ENCODE measurements around the gene DCP1A.

Gene DCP1A

DNA sequence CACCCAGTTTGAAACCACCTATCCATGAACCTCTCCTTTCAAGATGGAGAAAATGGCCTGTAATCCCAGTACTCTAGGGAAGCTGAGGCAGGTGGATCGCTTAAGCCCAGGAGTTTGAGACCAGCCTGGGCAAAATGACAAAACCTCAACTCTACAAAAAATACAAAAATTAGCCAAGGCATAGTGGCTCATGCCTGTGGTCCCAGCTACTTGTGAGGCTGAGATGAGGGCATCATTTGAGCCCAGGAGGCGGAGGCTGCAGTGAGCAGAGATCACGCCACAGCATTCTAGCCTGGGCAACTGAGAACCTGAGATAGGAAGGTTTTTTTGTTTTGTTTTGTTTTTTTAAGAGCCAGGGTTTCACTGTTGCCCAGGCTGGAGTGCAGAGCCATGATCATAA is 96.9 kb downstream of the DCP1A start:
- TF ChIP-seq REST (IDR thresholded peaks at IDR 0.05; ENCODE audit: insufficient read depth in 1 of 2, low read depth in 2 of 2, low read length in 2 of 2) (no peak), TAF1 (IDR thresholded peaks at IDR 0.05; ENCODE audit: borderline replicate concordance, insufficient read depth, low read length) (no peak), POLR2AphosphoS5 (IDR thresholded peaks at IDR 0.05; ENCODE audit: low read depth, low read length) (no peak), SIN3A (IDR thresholded peaks at IDR 0.05; ENCODE audit: borderline replicate concordance, insufficient read depth, low read length) (no peak), FOXP2 (optimal IDR thresholded peaks at IDR 0.05; ENCODE audit: borderline replicate concordance, extremely low read depth, extremely low read length, insufficient read depth) (no peak)

GRCh38 chr3:53248161-53248560 is 99.2 kb downstream of the DCP1A start:
- no peak for TF ChIP-seq POLR2AphosphoS5 (IDR thresholded peaks at IDR 0.05; ENCODE audit: low read depth, low read length)
- TF ChIP-seq REST (IDR thresholded peaks at IDR 0.05; ENCODE audit: insufficient read depth in 1 of 2, low read depth in 2 of 2, low read length in 2 of 2), result no peak
- no peak for TF ChIP-seq FOXP2 (optimal IDR thresholded peaks at IDR 0.05; ENCODE audit: borderline replicate concordance, extremely low read depth, extremely low read length, insufficient read depth)
- no peak for TF ChIP-seq SIN3A (IDR thresholded peaks at IDR 0.05; ENCODE audit: borderline replicate concordance, insufficient read depth, low read length)
- TF ChIP-seq TAF1 (IDR thresholded peaks at IDR 0.05; ENCODE audit: borderline replicate concordance, insufficient read depth, low read length), result no peak

- no peak for TF ChIP-seq REST (IDR thresholded peaks at IDR 0.05; ENCODE audit: insufficient read depth in 1 of 2, low read depth in 2 of 2, low read length in 2 of 2)
- TF ChIP-seq POLR2AphosphoS5 (IDR thresholded peaks at IDR 0.05; ENCODE audit: low read depth, low read length), result no peak
- TF ChIP-seq SIN3A (IDR thresholded peaks at IDR 0.05; ENCODE audit: borderline replicate concordance, insufficient read depth, low read length), result no peak
- TF ChIP-seq TAF1 (IDR thresholded peaks at IDR 0.05; ENCODE audit: borderline replicate concordance, insufficient read depth, low read length), result no peak
Measured at GRCh38 chr3:53247619-53248018, 99.7 kb downstream of the DCP1A start.

DNA sequence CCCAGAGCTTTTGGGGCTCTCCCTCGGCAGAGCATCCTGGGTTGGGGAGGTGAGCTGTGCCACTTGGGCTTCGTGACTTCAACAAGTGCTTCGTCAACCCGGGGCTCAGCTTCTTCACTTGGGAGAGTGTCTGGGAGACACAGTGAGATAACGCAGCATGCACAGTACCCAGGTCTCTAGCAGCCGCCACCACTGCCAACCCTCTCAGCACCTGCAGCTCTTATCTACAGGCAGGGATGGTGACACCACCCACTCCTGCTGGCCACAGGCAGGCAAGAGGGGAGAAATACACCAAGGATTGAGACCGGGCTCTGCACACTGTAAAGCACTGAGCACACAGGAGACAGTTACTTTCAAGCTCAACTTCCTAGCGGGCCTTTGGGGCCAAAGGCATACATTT is 103.1 kb downstream of the DCP1A start:
- no peak for TF ChIP-seq POLR2AphosphoS5 (IDR thresholded peaks at IDR 0.05; ENCODE audit: low read depth, low read length)
- no peak for TF ChIP-seq SIN3A (IDR thresholded peaks at IDR 0.05; ENCODE audit: borderline replicate concordance, insufficient read depth, low read length)
- TF ChIP-seq TAF1 (IDR thresholded peaks at IDR 0.05; ENCODE audit: borderline replicate concordance, insufficient read depth, low read length), result no peak
- TF ChIP-seq FOXP2 (optimal IDR thresholded peaks at IDR 0.05; ENCODE audit: borderline replicate concordance, extremely low read depth, extremely low read length, insufficient read depth), result no peak
- TF ChIP-seq REST (IDR thresholded peaks at IDR 0.05; ENCODE audit: insufficient read depth in 1 of 2, low read depth in 2 of 2, low read length in 2 of 2), result no peak

- TF ChIP-seq FOXP2 (optimal IDR thresholded peaks at IDR 0.05; ENCODE audit: borderline replicate concordance, extremely low read depth, extremely low read length, insufficient read depth) (no peak), TAF1 (IDR thresholded peaks at IDR 0.05; ENCODE audit: borderline replicate concordance, insufficient read depth, low read length) (no peak), REST (IDR thresholded peaks at IDR 0.05; ENCODE audit: insufficient read depth in 1 of 2, low read depth in 2 of 2, low read length in 2 of 2) (no peak), SIN3A (IDR thresholded peaks at IDR 0.05; ENCODE audit: borderline replicate concordance, insufficient read depth, low read length) (no peak), POLR2AphosphoS5 (IDR thresholded peaks at IDR 0.05; ENCODE audit: low read depth, low read length) (no peak)
Measured at GRCh38 chr3:53243785-53244184, 103.6 kb downstream of the DCP1A start.

Measured in PFSK-1 (cell line).